HG03175 (cell line): ENCODE measurements around the gene IQSEC2.

Experiments used
- ATAC-seq: cut with Tn5 transposase; IDR thresholded peaks from one replicate; pipeline ENCODE4 v1.9.1; 2021; ENCODE audit warnings: mild to moderate bottlenecking, moderate library complexity; ENCODE audit not compliant: unreplicated experiment

The IQSEC2 gene

DNA sequence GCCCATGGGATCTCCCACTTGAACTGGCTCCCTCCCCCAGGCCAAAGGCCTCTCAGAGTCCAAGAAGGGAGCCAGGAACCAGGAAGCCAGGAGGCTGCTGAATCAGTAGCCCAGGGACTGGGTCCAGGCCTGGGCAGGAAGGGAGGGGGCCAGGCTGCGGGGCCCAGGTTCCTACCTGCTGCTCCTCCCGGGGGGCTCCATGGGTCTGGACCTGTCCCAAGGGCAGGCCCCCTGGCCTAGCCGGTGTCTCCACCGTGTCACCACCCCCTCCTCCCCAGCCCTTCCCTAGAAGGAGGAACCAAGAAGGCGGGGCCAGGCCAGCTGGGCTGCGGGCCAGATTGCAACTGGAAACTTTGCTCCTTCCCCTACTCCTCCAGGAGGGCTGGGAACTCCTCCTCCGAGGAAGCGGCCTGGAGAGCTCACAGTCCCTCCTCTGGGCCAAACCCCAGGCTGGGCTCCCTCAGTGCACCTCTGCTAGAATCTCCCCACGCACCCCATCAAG lies at the start of gene IQSEC2:
TSS of gene IQSEC2 (minus strand) at position 264 of the 502 bp plus-strand sequence.
- no peak for ATAC-seq

DNA sequence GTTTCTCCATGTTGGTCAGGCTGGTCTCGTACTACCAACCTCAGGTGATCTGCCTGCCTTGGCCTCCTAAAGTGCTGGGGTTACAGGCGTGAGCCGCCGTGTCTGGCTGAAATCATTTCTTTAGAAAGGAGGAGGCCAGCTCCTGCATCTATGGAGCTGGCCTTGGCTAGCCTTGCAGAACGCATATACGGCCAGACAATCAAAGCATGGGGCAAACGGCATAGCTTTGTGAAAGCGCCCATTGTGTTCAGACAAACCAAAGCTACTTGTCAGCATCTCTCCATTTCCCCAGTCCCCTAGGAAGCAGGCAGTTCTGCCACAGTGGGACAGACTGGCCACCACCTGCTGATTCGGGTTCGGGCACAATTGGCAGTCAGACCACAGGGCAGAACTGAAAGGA lies 48.9 kb upstream of the IQSEC2 start:
- no peak for ATAC-seq

- ATAC-seq, result no peak
Observed at GRCh38 chrX:53324803-53325202, 43.4 kb upstream of the IQSEC2 start.

DNA sequence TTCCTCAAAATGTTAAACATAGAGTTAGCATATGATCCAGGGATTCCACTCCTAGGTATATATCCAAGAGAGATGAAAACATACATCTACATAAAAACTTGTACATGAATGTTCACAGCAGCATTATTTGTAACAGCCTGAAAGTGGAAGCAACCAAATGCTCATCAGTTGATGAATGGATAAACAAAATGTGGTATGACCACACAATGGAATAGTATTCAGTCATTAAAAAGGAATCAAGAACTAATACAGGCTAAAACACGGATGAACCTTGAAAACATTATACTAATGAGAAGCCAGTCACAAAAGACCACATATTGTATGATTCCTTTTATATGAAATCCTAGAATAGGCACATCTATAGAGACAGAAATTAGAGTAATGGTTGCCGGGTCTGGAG lies 42.7 kb upstream of the IQSEC2 start:
- no peak for ATAC-seq

- ATAC-seq, result no peak
Observed at GRCh38 chrX:53323196-53323595, 41.8 kb upstream of the IQSEC2 start.

GRCh38 chrX:53321943-53322497 lies 40.6 kb upstream of the IQSEC2 start:
- no peak for ATAC-seq

GRCh38 chrX:53321230-53321942 lies 40.0 kb upstream of the IQSEC2 start:
- no peak for ATAC-seq

DNA sequence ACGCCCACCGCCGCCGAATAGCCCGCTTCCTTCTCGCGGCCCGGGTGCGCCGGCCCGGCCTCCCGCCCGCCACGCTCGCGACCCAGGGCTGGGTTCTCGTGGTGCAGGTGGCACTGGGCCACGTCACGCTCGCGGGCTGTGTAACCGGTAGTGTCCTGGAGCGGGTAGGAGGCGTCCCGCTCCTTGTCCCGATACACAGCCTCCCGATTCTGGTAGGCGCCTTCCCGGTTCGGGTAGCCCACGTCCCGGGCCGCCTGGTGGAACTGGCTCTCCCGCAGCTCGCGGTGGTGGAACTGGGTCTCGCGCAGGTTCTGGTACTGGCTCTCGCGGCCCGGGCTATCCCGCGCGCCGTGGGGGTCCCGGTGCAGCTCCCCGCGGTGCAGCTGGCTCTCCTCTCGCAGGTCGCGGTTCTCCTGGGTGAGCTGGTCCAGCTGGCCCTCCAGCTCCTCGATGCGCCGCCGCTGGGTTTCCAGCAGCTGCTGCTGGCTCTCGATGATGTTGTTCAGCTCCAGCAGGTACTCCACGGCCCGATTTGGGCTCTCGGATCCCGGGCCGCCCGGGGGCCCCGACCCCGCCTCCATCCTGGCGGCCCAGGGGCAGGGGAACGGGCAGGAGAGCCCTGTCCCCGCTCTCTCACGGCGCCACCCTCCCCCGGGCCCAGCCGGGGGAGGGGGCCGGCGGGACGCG lies 39.3 kb upstream of the IQSEC2 start:
- ATAC-seq, result no peak

DNA sequence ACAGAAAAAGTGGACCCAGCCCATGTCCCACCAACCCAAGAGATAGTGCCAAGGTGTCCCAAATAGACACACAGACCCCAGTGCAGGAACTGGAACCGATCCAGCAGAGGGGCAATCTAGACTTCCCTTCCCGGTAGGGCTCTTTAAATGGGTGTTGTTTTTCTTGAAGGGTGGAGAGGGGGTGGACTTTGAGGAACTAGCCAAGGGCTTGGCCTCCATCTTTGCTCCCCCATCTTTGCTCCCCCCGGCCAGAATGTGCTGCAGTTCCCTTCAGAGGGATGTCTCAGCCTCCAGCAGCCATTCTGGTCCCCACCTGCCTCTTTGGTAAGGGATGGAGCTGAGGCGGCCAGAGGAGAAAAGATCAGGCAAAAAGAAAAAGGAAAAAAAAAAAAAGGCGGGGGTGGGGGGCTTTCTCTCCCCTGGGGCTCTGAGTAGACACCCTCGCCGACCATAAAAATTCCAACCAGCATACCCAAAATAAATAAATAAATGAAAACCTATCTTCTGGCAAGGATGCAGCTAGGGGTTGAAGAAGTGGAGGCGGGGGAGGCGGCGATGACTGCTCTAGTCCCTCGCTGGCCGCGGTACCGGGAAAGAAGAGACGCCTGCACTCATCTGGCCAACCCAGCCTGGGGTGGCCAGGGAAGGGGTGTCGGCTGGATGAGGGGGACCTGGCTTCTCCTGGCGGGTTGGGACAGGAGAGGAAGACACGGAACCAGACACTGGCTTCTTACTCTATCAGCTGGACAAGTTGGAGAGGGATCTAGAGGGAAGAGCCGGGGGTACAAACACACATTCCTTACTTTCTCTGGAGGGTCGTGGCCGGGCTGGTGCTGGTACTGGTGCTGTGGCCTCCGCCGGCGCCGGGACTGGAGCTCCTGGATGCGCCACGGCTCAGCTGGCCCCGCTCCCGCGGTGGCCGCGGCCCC lies 38.5 kb upstream of the IQSEC2 start:
- no peak for ATAC-seq

DNA sequence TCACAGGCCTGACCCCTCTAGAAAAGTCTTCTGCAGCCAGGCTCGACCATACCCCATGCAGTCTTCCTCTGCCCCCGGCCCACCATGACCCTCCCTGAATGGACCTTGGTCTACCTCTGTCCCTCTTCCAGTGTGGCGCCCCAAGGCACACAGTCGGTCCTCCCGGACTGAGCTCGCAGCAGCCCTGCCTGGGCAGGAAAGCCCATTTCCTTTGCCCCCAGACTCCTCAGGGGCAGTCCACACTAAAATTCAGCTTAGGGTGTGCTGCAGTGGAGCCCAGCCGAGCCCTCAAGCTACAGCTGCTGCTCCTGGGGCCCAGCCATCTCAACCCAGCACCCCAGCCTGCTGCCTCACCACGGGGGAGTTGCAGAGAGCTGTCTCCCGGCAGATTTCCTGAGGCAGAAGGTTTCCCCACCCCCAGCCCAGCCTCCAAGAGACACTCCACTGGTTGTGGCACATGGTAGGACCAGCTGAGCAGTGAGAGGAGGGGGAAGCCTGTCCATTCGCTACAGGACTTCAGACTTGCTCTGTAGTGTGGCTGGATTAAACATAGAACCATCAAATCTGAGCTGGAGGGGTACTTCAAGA lies 37.5 kb upstream of the IQSEC2 start:
- ATAC-seq, result no peak

GRCh38 chrX:53317365-53318069 lies 36.1 kb upstream of the IQSEC2 start:
- peak; percentile 61 for ATAC-seq

- no peak for ATAC-seq
Observed at GRCh38 chrX:53316860-53317237, 35.5 kb upstream of the IQSEC2 start.

DNA sequence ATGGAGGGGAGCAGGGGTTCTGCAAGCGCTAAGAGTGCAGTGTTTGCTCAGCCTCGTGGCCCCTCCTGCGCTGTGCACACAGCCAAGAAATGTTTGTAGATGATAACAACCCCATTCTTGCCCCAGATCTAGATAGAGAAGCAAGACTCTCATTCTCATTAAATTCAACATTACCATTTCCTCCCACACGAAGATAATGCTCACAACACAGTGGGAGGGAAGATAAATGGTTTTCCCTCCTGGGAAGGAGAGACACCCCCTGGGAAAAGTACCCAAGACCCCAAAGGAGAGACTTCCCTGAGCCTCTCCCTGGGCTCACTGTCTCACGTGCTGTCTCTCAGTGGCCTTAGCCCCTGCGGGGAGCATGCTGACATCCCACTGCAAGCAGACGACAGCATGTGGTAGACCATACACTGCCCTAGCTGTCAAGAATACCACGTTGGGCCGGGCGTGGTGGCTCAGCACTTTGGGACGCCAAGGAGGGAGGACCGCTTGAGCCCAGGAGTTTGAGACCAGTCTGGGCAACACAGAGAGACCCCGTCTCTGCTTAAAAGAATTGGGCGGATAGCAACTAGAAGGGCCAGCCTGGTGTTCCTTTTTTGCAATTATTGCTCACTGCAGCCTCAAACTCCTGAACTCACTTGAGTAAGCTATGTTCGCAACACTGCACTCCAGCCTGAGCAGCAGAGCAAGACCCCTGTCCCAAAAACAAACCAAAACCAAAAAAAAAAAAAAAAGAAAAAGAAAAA lies 34.9 kb upstream of the IQSEC2 start:
- ATAC-seq, result no peak

DNA sequence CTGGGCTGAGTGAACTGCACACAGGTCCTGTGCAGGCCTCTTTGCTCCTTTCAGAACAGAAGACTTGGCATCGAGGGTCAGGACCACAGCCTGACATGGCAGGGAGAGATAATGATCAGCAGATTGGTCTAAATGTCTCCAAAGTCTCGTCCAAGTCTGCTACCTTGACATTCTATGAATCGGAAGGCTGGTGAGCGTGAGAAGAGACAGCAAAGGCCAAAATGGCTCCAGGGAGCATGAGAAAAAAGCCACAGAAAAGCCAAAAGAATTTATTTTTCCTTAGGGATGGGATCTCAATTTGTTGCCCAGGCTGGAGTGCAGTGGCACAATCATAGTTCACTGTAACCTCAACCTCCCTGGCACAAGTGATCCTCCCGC lies 32.3 kb upstream of the IQSEC2 start:
- ATAC-seq, result no peak

GRCh38 chrX:53312946-53313727 lies 31.8 kb upstream of the IQSEC2 start:
- ATAC-seq, result no peak

DNA sequence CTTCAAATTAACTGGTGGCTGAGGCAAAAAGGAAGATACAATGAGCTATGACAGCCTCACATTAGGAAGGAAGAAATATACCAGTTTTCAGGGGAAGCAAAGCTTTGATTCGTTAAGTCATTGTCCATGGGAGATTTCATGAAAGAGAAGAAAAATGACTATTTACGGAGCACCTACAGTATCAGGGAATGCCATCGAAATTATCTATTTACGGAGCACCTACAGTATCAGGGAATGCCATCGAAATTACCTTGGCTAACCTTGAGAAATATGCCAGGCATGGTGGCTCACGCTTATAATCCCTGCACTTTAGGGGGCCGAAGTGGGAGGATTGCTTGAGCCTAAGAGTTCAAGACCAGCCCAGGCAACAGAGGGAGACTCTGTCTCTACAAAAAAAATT lies 28.5 kb upstream of the IQSEC2 start:
- no peak for ATAC-seq

DNA sequence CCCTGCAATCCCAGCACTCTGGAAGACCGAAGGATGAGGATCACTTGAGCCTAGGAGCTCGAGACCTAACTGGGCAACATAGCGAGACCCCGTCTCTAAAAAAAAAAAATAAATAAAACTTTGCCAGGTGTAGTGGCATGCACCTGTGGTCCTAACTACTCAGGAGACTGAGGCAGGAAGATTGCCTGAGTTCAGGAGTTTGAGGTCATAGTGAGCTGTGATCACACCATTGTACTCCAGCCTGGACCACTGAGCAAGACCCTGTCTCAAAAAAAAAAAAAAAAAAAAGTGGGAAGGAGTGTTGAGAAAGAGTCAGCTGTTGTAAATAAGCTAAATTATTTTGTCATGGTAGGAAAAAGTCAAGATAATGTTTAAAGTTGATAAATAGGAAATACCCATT lies 27.5 kb upstream of the IQSEC2 start:
- ATAC-seq, result no peak
